H1 (cell line): ENCODE data around the gene BCO2. TPM values are rescaled to one million over a fixed set of nuclear protein-coding genes. Genes with fewer than 3 reads are reported as not detected.

Source experiments
- CTCF ChIA-PET: fragments of 300-600 bp; sonication (Branson Sonifier 250); formaldehyde crosslinking; loops from one replicate; lab custom pipeline; 2021; ENCODE audit not compliant: partially characterized antibody; lab: Charles Lee
- POLR2A ChIA-PET: fragments of 300-600 bp; sonication (Branson Sonifier 250); formaldehyde crosslinking; loops from one replicate; lab custom pipeline; 2021; ENCODE audit warnings: inconsistent platforms; ENCODE audit not compliant: partially characterized antibody; lab: Charles Lee
- DNase-seq, 2 experiments: peaks; one replicate each; pipeline versions ENCODE4 v3.0.0 to v3.0.0-alpha.2; 2010 to 2022; ENCODE audit warnings: low spot score in 2 of 2, low read depth in 1 of 2, mixed read lengths in 1 of 2
- FAIRE-seq: peaks from 2 replicates; lab custom pipeline; 2011; peaks lifted over from hg19 to GRCh38; lab: Jason Lieb, UNC
- H2AFZ ChIP-seq: 2 replicates; pipeline ENCODE4 v1.8.1; 2012; ENCODE audit warnings: low read length, inconsistent platforms
- H2AK5ac ChIP-seq: 2 replicates; pipeline ENCODE4 v1.6.1; 2013; ENCODE audit warnings: low read depth, low read length
- H2BK120ac ChIP-seq: replicated peaks from 2 replicates; pipeline ENCODE3; 2013; ENCODE audit warnings: low read depth, low read length, inconsistent platforms
- H2BK12ac ChIP-seq: 2 replicates; pipeline ENCODE4 v1.6.1; 2013; ENCODE audit warnings: low read depth, low read length
- H2BK15ac ChIP-seq: 2 replicates; pipeline ENCODE4 v1.6.1; 2013; ENCODE audit warnings: low read length
- H2BK20ac ChIP-seq: 2 replicates; pipeline ENCODE4 v1.6.1; 2013; ENCODE audit warnings: low read length
- H2BK5ac ChIP-seq: 2 replicates; pipeline ENCODE4 v1.6.1; 2013; ENCODE audit warnings: low read depth, low read length
- H3K14ac ChIP-seq: 2 replicates; pipeline ENCODE4 v1.6.1; 2013; ENCODE audit warnings: inconsistent platforms; ENCODE audit not compliant: insufficient read length
- H3K18ac ChIP-seq: 2 replicates; pipeline ENCODE4 v1.6.1; 2013; ENCODE audit warnings: low read length; ENCODE audit errors: extremely low read depth
- H3K23ac ChIP-seq: 2 replicates; pipeline ENCODE4 v1.6.1; 2013; ENCODE audit warnings: inconsistent platforms; ENCODE audit not compliant: insufficient read length
- H3K23me2 ChIP-seq: 2 replicates; pipeline ENCODE4 v1.6.1; 2013; ENCODE audit warnings: low read depth, low read length
- H3K27ac ChIP-seq: 2 replicates; pipeline ENCODE4 v1.6.1; 2011; ENCODE audit warnings: low read depth, low read length, inconsistent platforms
- H3K27me3 ChIP-seq, 4 experiments: replicated peaks in 1 of 4; 1 replicate in 1 of 4; 2 replicates in 3 of 4; pipeline versions ENCODE4 v1.6.1 to v1.8.1; 2011 to 2013; ENCODE audit warnings: low read length in 3 of 4, mild to moderate bottlenecking in 3 of 4, inconsistent platforms in 2 of 4, mixed read lengths in 2 of 4, moderate library complexity in 1 of 4; ENCODE audit not compliant: control insufficient read depth in 3 of 4, insufficient read depth in 3 of 4; ENCODE audit errors: extremely low read depth in 1 of 4
- H3K36me3 ChIP-seq, 4 experiments: 2 replicates each; pipeline versions ENCODE4 v1.6.1 to v1.8.1; 2011 to 2013; ENCODE audit warnings: mild to moderate bottlenecking in 4 of 4, low read length in 3 of 4, moderate library complexity in 2 of 4, control low read depth in 1 of 4, inconsistent platforms in 1 of 4; ENCODE audit not compliant: insufficient read depth in 4 of 4, control insufficient read depth in 2 of 4
- H3K4ac ChIP-seq: replicated peaks from 2 replicates; pipeline ENCODE3; 2013; ENCODE audit warnings: low read length, low read depth, mixed read lengths, inconsistent platforms; ENCODE audit not compliant: insufficient read length
- H3K4me1 ChIP-seq, 4 experiments: replicated peaks in 1 of 4; 1 replicate in 1 of 4; 2 replicates in 3 of 4; pipeline versions ENCODE4 v1.6.1 to v1.8.1; 2011 to 2013; ENCODE audit warnings: low read length in 3 of 4, inconsistent platforms in 2 of 4, mixed read lengths in 1 of 4; ENCODE audit not compliant: insufficient read depth in 4 of 4, control insufficient read depth in 3 of 4
- H3K4me2 ChIP-seq, 2 experiments: 2 replicates each; pipeline versions ENCODE4 v1.6.1 to v1.8.1; 2011 to 2013; ENCODE audit warnings: low read depth in 2 of 2, low read length in 2 of 2, control low read depth in 1 of 2, inconsistent platforms in 1 of 2, mild to moderate bottlenecking in 1 of 2; ENCODE audit not compliant: insufficient read depth in 1 of 2
- H3K4me3 ChIP-seq, 4 experiments: fragments of 200-600, 300-600 bp in 1 of 4; sonication (generic), shearing (Covaris generic), sonication (Bioruptor Twin) in 1 of 4; 2 replicates each; pipeline versions ENCODE4 v1.5.1 to v1.8.1; 2011 to 2016; ENCODE audit warnings: low read length in 4 of 4, low read depth in 3 of 4, control low read depth in 2 of 4, inconsistent platforms in 2 of 4, mild to moderate bottlenecking in 2 of 4, mixed read lengths in 1 of 4, moderate library complexity in 1 of 4; ENCODE audit not compliant: insufficient read depth in 2 of 4; ENCODE audit errors: extremely low read depth in 1 of 4
- H3K56ac ChIP-seq: replicated peaks from 2 replicates; pipeline ENCODE3; 2013; ENCODE audit warnings: low read depth, mild to moderate bottlenecking, mixed read lengths, low read length, inconsistent platforms; ENCODE audit not compliant: insufficient read length
- H3K79me1 ChIP-seq: 2 replicates; pipeline ENCODE4 v1.6.1; 2013; ENCODE audit warnings: low read depth, low read length, control low read depth
- H3K79me2 ChIP-seq, 2 experiments: 2 replicates each; pipeline versions ENCODE4 v1.6.1 to v1.8.1; 2012 to 2013; ENCODE audit warnings: low read length in 2 of 2, mild to moderate bottlenecking in 2 of 2, inconsistent platforms in 1 of 2; ENCODE audit not compliant: insufficient read depth in 2 of 2, control insufficient read depth in 1 of 2
- H3K9ac ChIP-seq, 4 experiments: replicated peaks in 1 of 4; 1 replicate in 1 of 4; 2 replicates in 3 of 4; pipeline versions ENCODE4 v1.6.1 to v1.8.1; 2011 to 2013; ENCODE audit warnings: low read depth in 3 of 4, low read length in 3 of 4, control low read depth in 2 of 4, mild to moderate bottlenecking in 2 of 4, moderate library complexity in 2 of 4, inconsistent platforms in 1 of 4; ENCODE audit errors: extremely low read depth in 1 of 4
- H3K9me3 ChIP-seq, 2 experiments: 2 replicates each; pipeline versions ENCODE4 v1.6.1 to v1.8.1; 2012 to 2013; ENCODE audit warnings: mild to moderate bottlenecking in 2 of 2, moderate library complexity in 2 of 2, control low read depth in 1 of 2, inconsistent platforms in 1 of 2, low read depth in 1 of 2, low read length in 1 of 2, mixed read lengths in 1 of 2; ENCODE audit not compliant: insufficient read depth in 2 of 2
- H4K20me1 ChIP-seq, 2 experiments: replicated peaks in 1 of 2; 2 replicates each; pipeline versions ENCODE3 to v1.8.1; 2011 to 2013; ENCODE audit warnings: inconsistent platforms in 2 of 2, low read length in 2 of 2, mild to moderate bottlenecking in 1 of 2; ENCODE audit not compliant: insufficient read depth in 2 of 2, control insufficient read depth in 1 of 2
- H4K5ac ChIP-seq: 2 replicates; pipeline ENCODE4 v1.6.1; 2013; ENCODE audit warnings: low read length, low read depth, mixed read lengths, inconsistent platforms; ENCODE audit not compliant: insufficient read length
- H4K8ac ChIP-seq: 2 replicates; pipeline ENCODE4 v1.8.0; 2013; ENCODE audit warnings: mild to moderate bottlenecking, moderate library complexity, low read length, inconsistent platforms; ENCODE audit not compliant: insufficient read depth; ENCODE audit errors: extremely low read depth
- H4K91ac ChIP-seq: replicated peaks from 2 replicates; pipeline ENCODE3; 2013; ENCODE audit warnings: low read length, mixed read lengths, inconsistent platforms; ENCODE audit not compliant: insufficient read length
- CBX8 ChIP-seq: fragments of 300-800, 300-1000 bp; sonication (generic); IDR thresholded peaks from 2 replicates; pipeline ENCODE4 v1.7.1; 2016; ENCODE audit warnings: low read depth, low read length, borderline replicate concordance
- GTF2F1 ChIP-seq: IDR thresholded peaks from 2 replicates; pipeline ENCODE4 v1.6.1; 2012; ENCODE audit warnings: low read depth, low read length, improper control_type of control experiment, borderline replicate concordance
- HDAC2 ChIP-seq, 2 experiments: fragments of 300-600 bp in 1 of 2; sonication (generic) in 1 of 2; IDR thresholded peaks; 2 replicates each; pipeline ENCODE4 v1.6.1; 2011 to 2012; ENCODE audit warnings: low read depth in 2 of 2, low read length in 2 of 2, mild to moderate bottlenecking in 2 of 2, moderate library complexity in 2 of 2, borderline replicate concordance in 1 of 2, inconsistent platforms in 1 of 2
- HDAC6 ChIP-seq: IDR thresholded peaks from one replicate; pipeline ENCODE4 v1.7.1; 2012; ENCODE audit warnings: low read depth, mild to moderate bottlenecking, inconsistent platforms, low read length, moderate library complexity
- RBBP5 ChIP-seq: IDR thresholded peaks from 2 replicates; pipeline ENCODE4 v1.7.1; 2012; ENCODE audit warnings: low read depth, mild to moderate bottlenecking, inconsistent platforms, low read length, moderate library complexity, borderline replicate concordance
- SP1 ChIP-seq: IDR thresholded peaks from 2 replicates; pipeline ENCODE4 v1.6.1; 2011; ENCODE audit warnings: low read depth, low read length
- SP4 ChIP-seq: IDR thresholded peaks from 2 replicates; pipeline ENCODE4 v1.6.1; 2012; ENCODE audit warnings: low read length, inconsistent platforms
- SRF ChIP-seq: IDR thresholded peaks from 2 replicates; pipeline ENCODE4 v1.6.1; 2011; ENCODE audit warnings: mild to moderate bottlenecking, low read depth, low read length, moderate library complexity
- USF2 ChIP-seq: IDR thresholded peaks from 2 replicates; pipeline ENCODE4 v1.6.1; 2011; ENCODE audit warnings: low read length, improper control_type of control experiment
- ZNF274 ChIP-seq: IDR thresholded peaks from 2 replicates; pipeline ENCODE4 v1.7.0; 2012; ENCODE audit warnings: low read length, borderline replicate concordance; ENCODE audit errors: extremely low read depth
- WGBS, 2 experiments: shearing (Covaris generic) in 1 of 2; methylation state at CpG; one replicate each; pipeline versions ENCODE4 v1.1.6 to v1.1.7; 2013 to 2015; ENCODE audit warnings: low lambda C conversion rate in 2 of 2, mixed read lengths in 2 of 2, inconsistent platforms in 1 of 2, low coverage in 1 of 2, missing lambda C conversion rate in 1 of 2; ENCODE audit not compliant: insufficient replicate concordance in 2 of 2, insufficient coverage in 1 of 2, insufficient read length in 1 of 2; ENCODE audit errors: extremely low coverage in 1 of 2, missing lambda C conversion rate in 1 of 2; 5-methylcytosine and 5-hydroxymethylcytosine counted together
- polyA plus RNA-seq, 7 experiments: library from polyadenylated mRNA; depleted of rRNA in 3 of 7; stranded (reverse) in 5 of 7; unstranded in 2 of 7; fragments of >200 nt in 5 of 7; fragments of 200-250 nt in 2 of 7; gene quantifications; 1 replicate in 5 of 7; 2 replicates in 1 of 7; 4 replicates in 1 of 7; pipeline versions ENCODE4 v1.2.1 to v1.2.3, GENCODE V29; 2011 to 2013; ENCODE audit warnings: missing spikeins in 2 of 7, mixed read lengths in 2 of 7
- total RNA-seq: library from RNA; stranded (reverse); fragmentation: NEBNext Ultra II Directional; extraction: Animal tissue kit (Norgen Biotek cat#: 25700); gene quantifications from 2 replicates; pipeline ENCODE4 v1.2.1, GENCODE V29; 2021

Gene BCO2
- total and polyA plus RNA-seq, 2 of the 8 experiments (the other 6 are each of a cell fraction or from before 2014, with no cell fraction given): 0.42 to 0.82 TPM

DNA sequence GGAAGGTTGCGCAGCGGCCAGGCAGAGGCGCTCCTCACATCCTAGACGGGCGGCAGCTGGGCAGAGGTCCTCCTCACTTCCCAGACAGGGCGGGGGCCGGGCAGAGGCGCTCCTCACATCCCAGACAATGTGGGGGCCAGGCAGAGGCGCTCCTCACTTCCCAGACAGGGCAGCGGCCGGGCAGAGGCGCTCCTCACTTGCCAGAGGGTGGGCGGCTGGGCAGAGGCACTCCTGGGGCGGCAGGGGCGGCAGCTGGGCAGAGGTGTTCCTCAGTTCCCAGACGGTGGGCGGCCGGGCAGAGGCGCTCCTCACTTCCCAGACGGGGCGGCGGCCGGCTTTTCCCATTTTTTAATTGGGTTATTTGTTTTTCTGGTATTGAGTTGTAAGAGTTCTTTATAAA is 30.8 kb downstream of the BCO2 start:
- ChIA-PET CTCF (interaction anchor here (0.7 to 1.2 kb wide), 3 partner anchors 74 to 359 kb away, joined by 3 to 4 read pairs (median 3); no protein-coding TSS in a partner anchor), POLR2A (no interaction called here)
- Histone ChIP-seq H3K27me3 (no peaks in the 10 kb centered on the region), H4K8ac (no peak overlapping the region), H4K5ac (no peak overlapping the region), H3K27ac (no peak overlapping the region), H3K56ac (no peak overlapping the region), H3K4me1 (no peaks in the 10 kb centered on the region), H3K79me2 (no peaks in the 10 kb centered on the region), H3K4me2 (no peak overlapping the region), H2AFZ (no peak overlapping the region), H4K20me1 (no peaks in the 10 kb centered on the region), H2AK5ac (no peak overlapping the region), H3K4me3 (no peak overlapping the region), H4K91ac (no peak overlapping the region), H3K4ac (no peak overlapping the region), H2BK120ac (no peak overlapping the region), H2BK12ac (no peak overlapping the region), H3K14ac (no peak overlapping the region), H3K79me1 (no peaks in the 10 kb centered on the region), H3K18ac (no peak overlapping the region), H2BK15ac (no peak overlapping the region), H3K23ac (no peak overlapping the region), H2BK20ac (no peak overlapping the region), H3K23me2 (no peaks in the 10 kb centered on the region; the same call in 1 of the 2 replicates), H2BK5ac (no peak overlapping the region), H3K36me3 (peaks cover 0 to 4% (median 0%) of the 10 kb centered on the region in 4 experiments; a peak in 1 of 8 replicates), H3K9me3 (peaks cover 0 to 4% of the 10 kb centered on the region in 2 experiments; a peak in 1 of 4 replicates), H3K9ac (no peak overlapping the region)
- DNase-seq: no peak
- no peak for FAIRE-seq
- 82% methylated on average over 23 of the region's 23 CpGs; no CpG with 5 or more reads in 1 of the 2 experiments for WGBS, 2 experiments
- TF ChIP-seq SP1 (no peak), SRF (no peak), HDAC6 (no peak), HDAC2 (IDR thresholded peaks at IDR 0.05; ENCODE audit: borderline replicate concordance in 1 of 2, low read depth in 2 of 2, low read length in 2 of 2) (no peak), RBBP5 (no peak), USF2 (no peak), GTF2F1 (no peak), ZNF274 (no peak), CBX8 (no peak), SP4 (no peak)
